DLD1 (cell line): ENCODE data around the gene ARPC2.
"Not testable (repeated sequence)": the region's sequence is repeated elsewhere in the genome, so short reads cannot be mapped to it uniquely, and the experiment has no call there.

Experiments
- in situ Hi-C: cut with HindIII; loops from 2 replicates; pipeline ENCODE4 v1.10.0; 2017; ENCODE audit warnings: low sequenced_read_pairs

Gene ARPC2

GRCh38 chr2:218216674-218217359 is at the start of gene ARPC2:
TSS of gene ARPC2 (plus strand) at chr2:218217189. CDS start at chr2:218217471, 282 bp downstream.
- in situ Hi-C loops = no loop called here

- in situ Hi-C loops = no loop called here
These were observed 49.0 kb upstream of the ARPC2 start for GRCh38 chr2:218168016-218168415.

GRCh38 chr2:218168635-218169462 is 48.1 kb upstream of the ARPC2 start:
- in situ Hi-C loops = no loop called here

- in situ Hi-C loops = no loop called here
These were observed 47.0 kb upstream of the ARPC2 start for GRCh38 chr2:218169757-218170546.

- in situ Hi-C loops = not testable (repeated sequence)
These were observed 45.2 kb upstream of the ARPC2 start for GRCh38 chr2:218171744-218172143.

- in situ Hi-C loops = no loop called here
These were observed 44.1 kb upstream of the ARPC2 start for GRCh38 chr2:218172845-218173244.

GRCh38 chr2:218179782-218180181 is 37.2 kb upstream of the ARPC2 start:
- in situ Hi-C loops = loop anchor here (10.0 kb wide), 1 partner anchor 65 kb away; no protein-coding TSS in a partner anchor

- in situ Hi-C loops = loop anchor here (10.0 kb wide), 1 partner anchor 64 kb away; no protein-coding TSS in a partner anchor
These were observed 36.4 kb upstream of the ARPC2 start for GRCh38 chr2:218180467-218181114.

- in situ Hi-C loops = loop anchor here (10.0 kb wide), 1 partner anchor 60 kb away; no protein-coding TSS in a partner anchor
These were observed 32.7 kb upstream of the ARPC2 start for GRCh38 chr2:218184331-218184730.

GRCh38 chr2:218186355-218186766 is 30.6 kb upstream of the ARPC2 start:
- in situ Hi-C loops = loop anchor here (10.0 kb wide), 1 partner anchor 58 kb away; no protein-coding TSS in a partner anchor

- in situ Hi-C loops = loop anchor here (10.0 kb wide), 1 partner anchor 58 kb away; no protein-coding TSS in a partner anchor
These were observed 30.1 kb upstream of the ARPC2 start for GRCh38 chr2:218186876-218187275.

- in situ Hi-C loops = loop anchor here (10.0 kb wide), 1 partner anchor 57 kb away; no protein-coding TSS in a partner anchor
These were observed 29.5 kb upstream of the ARPC2 start for GRCh38 chr2:218187296-218188015.

GRCh38 chr2:218188528-218188927 is 28.5 kb upstream of the ARPC2 start:
- in situ Hi-C loops = loop anchor here (10.0 kb wide), 1 partner anchor 56 kb away; no protein-coding TSS in a partner anchor

- in situ Hi-C loops = no loop called here
These were observed 24.0 kb upstream of the ARPC2 start for GRCh38 chr2:218192902-218193430.

- in situ Hi-C loops = no loop called here
These were observed 23.3 kb upstream of the ARPC2 start for GRCh38 chr2:218193701-218194100.

- in situ Hi-C loops = no loop called here
These were observed 22.1 kb upstream of the ARPC2 start for GRCh38 chr2:218194880-218195279.

- in situ Hi-C loops = no loop called here
These were observed 20.0 kb upstream of the ARPC2 start for GRCh38 chr2:218196974-218197373.

- in situ Hi-C loops = no loop called here
These were observed 14.7 kb upstream of the ARPC2 start for GRCh38 chr2:218202266-218202665.

GRCh38 chr2:218209078-218209477 is 7.9 kb upstream of the ARPC2 start:
- in situ Hi-C loops = no loop called here
